HG02885 (cell line): ENCODE data around the gene TRIM44.

Source experiments
- ATAC-seq: cut with Tn5 transposase; IDR thresholded peaks from one replicate; pipeline ENCODE4 v1.9.1; 2021; ENCODE audit warnings: mild to moderate bottlenecking; ENCODE audit not compliant: unreplicated experiment, poor library complexity

TRIM44 gene

DNA sequence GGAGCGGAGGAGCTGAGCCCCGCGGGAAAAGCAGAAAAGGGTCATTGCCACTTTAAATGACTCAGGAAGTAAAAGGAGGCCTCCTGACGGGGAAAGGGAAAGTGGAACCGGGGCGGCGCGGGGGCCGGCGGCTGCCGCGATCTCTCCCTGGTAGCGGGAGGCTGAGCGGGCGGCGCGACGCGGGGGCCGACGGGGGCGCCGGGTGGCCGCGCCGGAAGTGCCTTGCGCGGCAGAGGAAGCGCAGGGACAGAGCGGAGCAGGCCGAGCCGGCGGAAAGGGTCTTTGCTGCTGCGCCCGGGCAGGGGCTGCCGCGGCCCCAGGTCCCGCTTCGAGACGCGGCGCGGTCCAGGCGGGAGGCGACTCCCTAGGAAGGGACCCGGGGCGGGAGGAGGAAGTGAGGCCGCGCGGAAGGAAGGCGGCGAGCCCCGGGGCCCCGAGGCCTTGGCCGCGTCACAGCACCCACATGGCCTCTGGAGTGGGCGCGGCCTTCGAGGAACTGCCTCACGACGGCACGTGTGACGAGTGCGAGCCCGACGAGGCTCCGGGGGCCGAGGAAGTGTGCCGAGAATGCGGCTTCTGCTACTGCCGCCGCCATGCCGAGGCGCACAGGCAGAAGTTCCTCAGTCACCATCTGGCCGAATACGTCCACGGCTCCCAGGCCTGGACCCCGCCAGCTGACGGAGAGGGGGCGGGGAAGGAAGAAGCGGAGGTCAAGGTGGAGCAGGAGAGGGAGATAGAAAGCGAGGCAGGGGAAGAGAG is at the start of gene TRIM44:
Gene TRIM44, plus strand, starts transcription at position 127 of the 759 bp plus-strand sequence. Its CDS starts 337 bp downstream, at position 464.
- ATAC-seq: peak; percentile 94

GRCh38 chr11:35614939-35615569 is 47.5 kb upstream of the TRIM44 start:
- ATAC-seq: no peak

DNA sequence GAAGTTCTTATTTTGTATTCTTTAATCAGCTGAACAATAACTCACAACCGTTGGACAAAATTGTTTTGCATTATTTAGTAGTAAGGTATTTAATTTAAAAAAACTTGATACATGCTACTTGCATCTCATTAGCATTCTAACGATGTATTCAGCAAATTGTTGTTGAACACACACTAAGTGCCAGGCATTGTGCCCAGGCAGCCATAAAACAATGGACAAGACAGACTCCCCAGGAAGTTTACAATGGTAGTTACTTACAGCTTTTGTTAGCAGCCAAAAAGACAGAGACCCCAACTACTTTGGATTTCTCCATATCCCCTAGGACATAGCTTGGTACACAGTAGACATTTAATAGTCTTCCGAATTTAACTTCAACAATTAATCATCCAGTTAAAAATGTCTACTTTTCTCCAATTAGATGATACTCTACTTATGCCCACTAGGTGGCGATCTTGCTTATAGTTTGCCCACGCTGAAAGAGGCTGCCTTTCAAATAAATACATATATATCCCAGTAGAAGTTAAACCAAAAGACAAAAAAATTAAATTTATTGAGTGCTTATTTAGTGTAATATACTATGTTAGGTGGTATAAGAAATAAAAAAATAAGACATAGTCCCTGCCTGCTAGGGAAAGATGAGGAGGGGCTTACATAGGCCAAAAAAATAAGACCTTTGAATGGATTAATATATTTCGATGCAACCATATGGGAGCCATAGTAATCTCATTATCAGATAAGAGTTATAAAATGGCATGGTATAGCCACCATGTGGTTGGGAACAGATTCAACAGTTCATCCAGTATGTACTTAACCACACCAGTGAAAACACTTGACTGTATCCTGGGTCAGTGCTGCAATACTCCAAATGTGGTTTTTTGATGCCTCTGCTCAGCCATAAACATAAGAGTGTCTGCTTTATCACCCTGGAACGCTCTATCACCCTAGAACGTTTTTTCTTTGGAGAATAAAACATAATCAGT is 46.4 kb upstream of the TRIM44 start:
- no peak for ATAC-seq

DNA sequence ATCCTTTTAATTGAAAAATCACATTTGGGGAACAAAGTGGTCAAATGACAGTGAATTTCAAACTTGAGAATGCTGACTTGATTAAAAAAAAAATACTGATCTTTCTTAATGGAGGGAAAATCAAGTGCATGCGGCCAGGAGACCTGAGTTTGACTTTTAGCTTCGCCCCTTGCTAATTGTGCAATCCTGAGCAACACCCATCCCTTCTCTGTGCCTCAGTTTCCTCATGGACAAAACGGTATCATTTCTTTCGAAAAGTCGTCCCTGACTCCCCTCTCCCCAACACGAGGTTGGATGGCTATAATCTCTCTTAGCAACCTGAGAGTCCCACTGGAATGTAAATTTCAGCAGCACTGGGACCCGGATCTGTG is 45.3 kb upstream of the TRIM44 start:
- ATAC-seq: no peak

DNA sequence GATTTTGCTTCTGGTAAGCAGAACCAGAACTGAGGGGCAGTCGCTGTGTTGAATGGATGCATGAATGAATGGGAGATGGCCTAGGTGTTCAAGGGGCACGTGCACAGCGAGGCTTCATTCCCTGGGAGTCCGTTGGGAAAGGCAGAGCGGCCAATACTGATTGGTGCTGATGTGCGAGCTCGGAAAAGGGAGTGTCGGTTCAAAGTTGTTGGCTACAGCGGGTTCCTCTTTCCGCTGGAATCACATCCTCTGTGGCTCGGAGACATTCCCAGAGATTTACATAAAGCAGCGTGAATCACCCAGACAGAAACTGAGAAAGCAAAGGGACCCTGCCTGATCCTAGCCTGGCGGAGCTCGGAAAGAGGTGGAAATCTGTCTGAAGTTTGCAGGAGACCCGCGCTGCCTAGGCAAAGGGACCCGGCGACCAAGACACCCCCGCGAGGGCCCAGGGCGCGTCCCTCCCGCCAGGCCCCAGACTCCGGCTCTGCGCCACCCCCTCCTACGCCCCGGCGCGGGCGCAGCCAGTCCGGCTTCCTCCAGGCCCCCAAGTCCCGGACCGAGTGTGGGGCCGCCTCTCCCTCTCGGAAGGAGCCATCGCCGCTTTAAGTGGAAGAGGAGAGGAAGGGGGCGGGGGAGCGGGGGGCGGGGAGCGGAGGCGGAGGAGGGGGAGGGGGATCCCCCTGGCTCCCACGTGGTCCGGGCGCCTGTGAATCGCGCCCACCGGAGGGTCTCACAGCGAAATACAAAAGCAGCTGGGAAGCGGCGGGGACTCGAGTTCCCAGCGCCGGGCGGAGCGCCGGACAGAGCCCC is 44.7 kb upstream of the TRIM44 start, which contains the start of gene FJX1:
Gene FJX1, plus strand, starts transcription at position 774 of the 810 bp plus-strand sequence. CDS start 177 bp downstream, outside the sequence.
- ATAC-seq: peak; percentile 40

GRCh38 chr11:35618497-35619115 is 44.0 kb upstream of the TRIM44 start:
- ATAC-seq: peak; percentile 51

- ATAC-seq: peak; percentile 36
These were observed 43.3 kb upstream of the TRIM44 start for GRCh38 chr11:35619116-35619854.

DNA sequence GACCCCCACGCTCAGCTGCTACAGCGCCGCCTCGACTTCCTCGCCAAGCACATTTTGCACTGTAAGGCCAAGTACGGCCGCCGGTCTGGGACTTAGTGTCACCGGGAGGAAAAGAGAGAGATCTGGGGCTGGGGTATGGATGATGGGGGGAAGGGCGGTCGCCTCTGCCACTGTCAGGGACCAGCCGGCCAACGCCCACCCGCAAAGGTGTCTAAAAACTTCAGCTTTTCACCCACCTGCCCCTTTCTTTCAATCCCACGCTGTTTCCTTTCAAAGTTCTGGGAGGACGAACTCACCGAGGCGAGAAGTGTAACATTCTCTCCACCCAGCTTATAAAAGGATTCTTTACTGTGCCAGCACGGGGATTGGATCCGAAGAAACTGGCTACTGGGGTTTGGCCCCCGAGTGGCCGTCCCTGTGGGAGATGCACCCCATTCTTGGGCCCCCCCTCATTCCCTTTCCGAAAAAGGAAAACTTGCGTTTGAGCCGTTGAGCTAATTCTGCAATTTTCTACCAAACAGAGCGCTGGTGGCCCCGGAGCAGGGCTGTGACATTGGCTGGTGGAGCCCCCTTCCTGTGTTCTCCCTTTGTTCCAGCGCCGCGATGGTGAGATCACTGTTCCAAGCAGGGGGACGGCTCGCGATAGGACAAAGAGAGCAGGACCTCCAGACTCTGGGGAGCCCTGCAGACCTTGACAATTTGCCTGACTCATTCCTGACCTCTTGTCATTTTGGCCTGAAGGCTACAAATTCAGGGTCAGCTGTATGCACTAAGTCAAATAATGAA is 42.5 kb upstream of the TRIM44 start:
- ATAC-seq: no peak

DNA sequence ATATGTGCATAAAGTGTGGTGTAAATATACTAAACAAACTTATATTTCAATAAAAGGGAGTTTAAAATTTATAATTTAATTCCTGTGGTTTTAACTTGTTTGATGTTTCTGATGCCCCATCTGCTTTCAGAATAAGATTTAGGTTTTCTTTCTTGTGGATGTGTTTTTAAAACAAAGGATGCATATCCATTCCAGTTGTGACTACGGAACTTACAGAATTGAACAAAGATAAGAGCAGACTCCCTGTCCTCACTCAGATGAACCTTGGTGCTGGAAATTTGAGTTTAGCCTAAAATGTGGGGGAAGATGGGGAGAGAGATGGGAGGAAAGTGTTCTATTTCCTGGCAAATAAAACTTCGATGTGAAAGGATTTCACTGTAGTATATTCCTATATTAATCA is 41.8 kb upstream of the TRIM44 start:
- no peak for ATAC-seq

- no peak for ATAC-seq
These were observed 41.0 kb upstream of the TRIM44 start for GRCh38 chr11:35621620-35622019.

GRCh38 chr11:35622070-35622469 is 40.5 kb upstream of the TRIM44 start:
- no peak for ATAC-seq

DNA sequence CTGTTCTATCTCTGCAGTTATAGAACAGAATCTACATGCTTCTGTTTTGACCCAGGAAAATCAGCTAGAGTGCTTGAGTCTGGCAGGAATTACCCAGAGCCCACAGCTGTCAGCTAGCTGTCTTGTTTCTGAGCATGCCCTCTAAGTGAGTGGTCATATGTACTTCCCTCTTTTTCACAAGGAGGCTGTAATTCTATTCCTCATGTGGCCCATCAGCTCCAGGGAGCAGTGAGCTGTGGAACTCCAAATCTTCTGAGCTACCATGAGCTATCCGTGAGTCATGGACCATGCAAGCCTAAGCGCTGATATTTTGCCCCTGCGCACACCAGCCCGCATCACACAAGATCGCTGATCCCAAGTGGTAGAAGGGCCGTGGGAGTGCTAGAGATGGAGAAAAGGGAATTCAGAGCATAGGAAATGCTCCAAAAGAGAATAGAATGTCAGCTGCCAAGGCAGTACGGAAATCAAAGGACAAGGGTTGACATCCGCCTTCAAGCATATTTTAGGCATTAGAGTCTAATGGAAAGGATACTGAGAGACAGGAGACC is 38.9 kb upstream of the TRIM44 start:
- ATAC-seq: no peak

- ATAC-seq: no peak
These were observed 38.3 kb upstream of the TRIM44 start for GRCh38 chr11:35624316-35624715.

GRCh38 chr11:35624781-35625180 is 37.8 kb upstream of the TRIM44 start:
- ATAC-seq: no peak

DNA sequence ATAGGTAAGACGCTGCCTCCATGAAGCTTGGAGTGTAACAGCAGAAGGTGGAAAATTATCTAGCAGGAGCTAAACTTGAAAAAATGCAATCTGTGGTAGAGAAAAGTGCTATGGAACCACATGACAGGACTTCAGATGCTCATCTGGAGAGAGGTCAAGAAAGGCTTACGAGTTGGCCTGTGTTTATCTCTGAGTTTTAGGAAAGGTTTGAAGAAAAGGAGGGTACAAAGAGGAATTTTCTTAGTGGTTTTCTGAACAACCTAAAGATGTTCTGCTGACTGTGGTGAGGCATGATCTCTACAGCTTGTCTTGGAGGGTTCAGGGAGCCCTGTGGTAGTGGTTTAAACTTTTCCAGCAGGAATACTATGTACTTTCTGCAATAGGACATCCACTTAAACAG is 36.1 kb upstream of the TRIM44 start:
- no peak for ATAC-seq

GRCh38 chr11:35629511-35629910 is 33.1 kb upstream of the TRIM44 start:
- no peak for ATAC-seq

- no peak for ATAC-seq
These were observed 32.7 kb upstream of the TRIM44 start for GRCh38 chr11:35629914-35630313.

- no peak for ATAC-seq
These were observed 30.7 kb upstream of the TRIM44 start for GRCh38 chr11:35631891-35632290.
